ENCODE results near the gene ZNF439. TPM values are rescaled to one million over a fixed set of nuclear protein-coding genes. Genes with fewer than 3 reads are reported as not detected.

Gene ZNF439
- total and polyA plus RNA-seq, 10 of the 15 experiments (the other 5 are each of a cell fraction or from before 2014, with no cell fraction given), result 0.43 to 2.5 (median 1.2) TPM

GRCh38 chr19:11856596-11857250, 8.2 kb downstream of the ZNF439 start:
- POLR2A ChIA-PET, result no interaction called here
- intact Hi-C loops (cut with micrococcal nuclease; ENCODE audit: unreplicated experiment), result no loop called here
- no TSS peak for BruUV-seq (replicated peaks)
- 94% methylated on average over 12 of the region's 12 CpGs for WGBS (ENCODE audit: insufficient coverage, insufficient replicate concordance, low lambda C conversion rate, missing lambda C conversion rate)
- no peak for TF ChIP-seq REST (IDR thresholded peaks at IDR 0.05; ENCODE audit: low read depth, low read length)
- TF ChIP-seq E2F8 (IDR thresholded peaks at IDR 0.05; ENCODE audit: low read depth, partially characterized antibody), result no peak
- TF ChIP-seq RB1 (IDR thresholded peaks at IDR 0.05; ENCODE audit: borderline replicate concordance), result no peak
- no peak for TF ChIP-seq SRF (IDR thresholded peaks at IDR 0.05; ENCODE audit: low read depth in 2 of 2, low read length in 2 of 2)
- no peak for TF ChIP-seq NFYA (IDR thresholded peaks at IDR 0.05; ENCODE audit: borderline replicate concordance, low read depth, low read length)
- no peak for TF ChIP-seq ZNF687 (IDR thresholded peaks at IDR 0.05)
- TF ChIP-seq GABPA (IDR thresholded peaks at IDR 0.05; ENCODE audit: low read depth), result no peak
- no peak for TF ChIP-seq CHD2 (IDR thresholded peaks at IDR 0.05; ENCODE audit: borderline replicate concordance, low read depth, low read length)
- TF ChIP-seq KLF5 (IDR thresholded peaks at IDR 0.05; ENCODE audit: partially characterized antibody), result no peak
- no peak for TF ChIP-seq HSF1 (IDR thresholded peaks at IDR 0.05; ENCODE audit: low read depth, low read length)
- ATAC-seq (no peak), DNase-seq (ENCODE audit: low read depth, low spot score) (no peak), FAIRE-seq (no peak)
- no peak overlapping the region for H3K4me3 ChIP-seq
- no peaks in the 10 kb centered on the region for H3K79me2 ChIP-seq (ENCODE audit: control insufficient read depth, insufficient read depth, low read length)
- H3K9me3 ChIP-seq (replicated peaks; ENCODE audit: control insufficient read depth, insufficient read depth, low read length), result peaks cover 1% of the 10 kb centered on the region
- H3K27me3 ChIP-seq (replicated peaks in 1 of 2; ENCODE audit: control insufficient read depth in 2 of 2, insufficient read depth in 2 of 2, low read length in 1 of 2), result no peaks in the 10 kb centered on the region
- H3K4me1 ChIP-seq (ENCODE audit: control insufficient read depth, insufficient read depth, low read length), result no peaks in the 10 kb centered on the region
- H3K36me3 ChIP-seq (ENCODE audit: control insufficient read depth in 2 of 2, insufficient read depth in 2 of 2, low read length in 1 of 2), result no peaks in the 10 kb centered on the region
- H2AFZ ChIP-seq (ENCODE audit: control insufficient read depth, low read depth, low read length), result no peak overlapping the region
- H4K20me1 ChIP-seq (ENCODE audit: control insufficient read depth, insufficient read depth), result no peaks in the 10 kb centered on the region
- H3K4me2 ChIP-seq (ENCODE audit: control insufficient read depth, insufficient read depth), result no peak overlapping the region
- CTCF ChIA-PET, result interaction anchor here (2.0 kb wide), 1 partner anchor 44 kb away, joined by 6 read pairs; no protein-coding TSS in a partner anchor
- SMC1A ChIA-PET (ENCODE audit: uncharacterized antibody, unreplicated experiment), result no interaction called here
- in situ Hi-C loops (cut with MboI), result no loop called here
- RAD21 ChIA-PET (ENCODE audit: unreplicated experiment), result no interaction called here
- no peak overlapping the region for H3K9ac ChIP-seq (ENCODE audit: control insufficient read depth, insufficient read depth, low read length)
- H3K27ac ChIP-seq (ENCODE audit: control insufficient read depth, insufficient read depth), result no peak overlapping the region

Measured in GM12878 (cell line).